K562 (cell line): ENCODE data around the gene HSBP1L1. TPM values are rescaled to one million over a fixed set of nuclear protein-coding genes. Genes with fewer than 3 reads are reported as not detected.

Experiments
- ATAC-seq: fragments of 200-7000 bp; cut with Tn5 transposase; 3 replicates; pipeline ENCODE4 v1.9.1; 2020; ENCODE audit warnings: moderate library complexity
- BruUV-seq: library from RNA; stranded (reverse); fragments of 400-500 nt; replicated peaks from 2 replicates; lab custom pipeline; 2021; lab: Mats Ljungman, UMichigan
- CTCF ChIA-PET: fragments of 300-600 bp; formaldehyde crosslinking; extraction: SDS; loops from one replicate; lab custom pipeline; 2021; ENCODE audit warnings: low intra/inter-chr PET ratio; lab: Yijun Ruan, JAX
- POLR2A ChIA-PET: fragments of 300-600, 350-650 bp; sonication (Branson Sonifier 250); formaldehyde crosslinking; extraction: SDS; loops from one replicate; lab custom pipeline; 2021; ENCODE audit warnings: antibody characterized with exemption, inconsistent platforms; lab: Yijun Ruan, JAX
- DNase-seq, 4 experiments: peaks; one replicate each; pipeline versions ENCODE4 v3.0.0 to v3.0.0-alpha.2; 2011 to 2018; ENCODE audit warnings: low spot score in 3 of 4, mixed read lengths in 3 of 4; ENCODE audit errors: extremely low read depth in 1 of 4
- FAIRE-seq: peaks from 2 replicates; lab custom pipeline; 2011; peaks lifted over from hg19 to GRCh38; lab: Jason Lieb, UNC
- H2AFZ ChIP-seq: 2 replicates; pipeline ENCODE4 v1.6.0; 2011; ENCODE audit warnings: low read depth, low read length, control low read depth, inconsistent platforms
- H3K27ac ChIP-seq: fragments of 200-600 bp; 3 replicates; pipeline ENCODE4 v1.8.0; 2011; ENCODE audit warnings: low read depth, mild to moderate bottlenecking, control low read depth, inconsistent platforms, low read length, moderate library complexity, mixed read lengths; ENCODE audit errors: extremely low read depth
- H3K27me3 ChIP-seq, 2 experiments: fragments of 300-600 bp in 1 of 2; 2 replicates in 1 of 2; 3 replicates in 1 of 2; pipeline versions ENCODE4 v1.6.0 to v1.8.0; 2011; ENCODE audit warnings: inconsistent platforms in 2 of 2, low read length in 2 of 2, mild to moderate bottlenecking in 1 of 2, mixed read lengths in 1 of 2, moderate library complexity in 1 of 2; ENCODE audit not compliant: control insufficient read depth in 2 of 2, insufficient read depth in 2 of 2
- H3K36me3 ChIP-seq: fragments of 300-600 bp; 3 replicates; pipeline ENCODE4 v1.8.0; 2011; ENCODE audit warnings: mild to moderate bottlenecking, low read length, inconsistent platforms; ENCODE audit not compliant: control insufficient read depth, insufficient read depth
- H3K4me1 ChIP-seq, 2 experiments: fragments of 200-600 bp in 1 of 2; replicated peaks in 1 of 2; 2 replicates in 1 of 2; 3 replicates in 1 of 2; pipeline versions ENCODE4 v1.5.1 to v1.8.0; 2011; ENCODE audit warnings: inconsistent platforms in 2 of 2, low read length in 2 of 2, mild to moderate bottlenecking in 1 of 2, mixed read lengths in 1 of 2, moderate library complexity in 1 of 2; ENCODE audit not compliant: control insufficient read depth in 2 of 2, insufficient read depth in 2 of 2
- H3K4me2 ChIP-seq: 2 replicates; pipeline ENCODE4 v1.6.1; 2011; ENCODE audit warnings: low read length, control low read depth, inconsistent platforms, mixed read lengths; ENCODE audit not compliant: insufficient read depth
- H3K4me3 ChIP-seq: fragments of 200-600 bp; sonication (generic), shearing (Covaris generic); 2 replicates; pipeline ENCODE4 v1.5.1; 2016; ENCODE audit warnings: control low read depth, inconsistent platforms
- H3K79me2 ChIP-seq: fragments of 200-600 bp; 3 replicates; pipeline ENCODE4 v1.8.0; 2011; ENCODE audit warnings: low read length, inconsistent platforms; ENCODE audit not compliant: control insufficient read depth, insufficient read depth
- H3K9ac ChIP-seq, 2 experiments: 2 replicates each; pipeline versions ENCODE4 v1.6.0 to v1.6.1; 2011; ENCODE audit warnings: low read depth in 2 of 2, low read length in 2 of 2, control low read depth in 1 of 2, inconsistent platforms in 1 of 2, mild to moderate bottlenecking in 1 of 2, mixed read lengths in 1 of 2; ENCODE audit not compliant: insufficient read depth in 1 of 2
- H3K9me1 ChIP-seq: one replicate; pipeline ENCODE4 v1.6.0; 2011; ENCODE audit warnings: inconsistent platforms, mild to moderate bottlenecking, low read length, moderate library complexity; ENCODE audit not compliant: control insufficient read depth, insufficient read depth
- H3K9me3 ChIP-seq: replicated peaks from 2 replicates; pipeline ENCODE4 v1.5.1; 2011; ENCODE audit warnings: low read depth, low read length, inconsistent platforms; ENCODE audit not compliant: control insufficient read depth, insufficient read depth
- H4K20me1 ChIP-seq: replicated peaks from 2 replicates; pipeline ENCODE4 v1.6.1; 2011; ENCODE audit warnings: low read length, inconsistent platforms, mixed read lengths; ENCODE audit not compliant: control insufficient read depth, insufficient read depth
- AFF4 ChIP-seq: sonication (generic); formaldehyde crosslinking; IDR thresholded peaks from 2 replicates; pipeline ENCODE4 v1.8.0; 2023; ENCODE audit warnings: mild to moderate bottlenecking, missing genetic modification reagents
- BRF1 ChIP-seq: IDR thresholded peaks from 3 replicates; pipeline ENCODE4 v1.6.1; 2011; ENCODE audit warnings: borderline replicate concordance, mild to moderate bottlenecking; ENCODE audit not compliant: insufficient read length; ENCODE audit errors: extremely low read depth
- CBFA2T2 ChIP-seq: fragments of 450-650 bp; conservative IDR thresholded peaks from 2 replicates; pipeline ENCODE4 v1.6.1; 2017; ENCODE audit warnings: mild to moderate bottlenecking
- DNMT1 ChIP-seq: fragments of 450-650 bp; IDR thresholded peaks from 2 replicates; pipeline ENCODE4 v1.6.1; 2016; ENCODE audit warnings: antibody characterized with exemption, mild to moderate bottlenecking
- FOXA3 ChIP-seq, 2 experiments: fragments of 450-650 bp in 1 of 2; sonication (generic) in 1 of 2; formaldehyde crosslinking; IDR thresholded peaks in 1 of 2; conservative IDR thresholded peaks in 1 of 2; 2 replicates each; pipeline versions ENCODE4 v1.4.0 to v1.8.0; 2020 to 2022; ENCODE audit warnings: mild to moderate bottlenecking in 2 of 2, missing genetic modification reagents in 1 of 2
- FOXP1 ChIP-seq: sonication (generic); formaldehyde crosslinking; IDR thresholded peaks from 2 replicates; pipeline ENCODE4 v1.8.0; 2022; ENCODE audit warnings: mild to moderate bottlenecking, missing genetic modification reagents
- HDAC1 ChIP-seq, 2 experiments: fragments of 450-650 bp; IDR thresholded peaks; 2 replicates each; pipeline ENCODE4 v1.6.1; 2016 to 2017; ENCODE audit warnings: inconsistent platforms in 1 of 2, mild to moderate bottlenecking in 1 of 2, moderate library complexity in 1 of 2
- L3MBTL2 ChIP-seq: fragments of 450-650 bp; IDR thresholded peaks from 2 replicates; pipeline ENCODE4 v1.6.1; 2016; ENCODE audit warnings: mild to moderate bottlenecking, moderate library complexity
- MAFF ChIP-seq: IDR thresholded peaks from 2 replicates; pipeline ENCODE4 v1.6.1; 2012; ENCODE audit warnings: low read length, improper control_type of control experiment
- RBBP5 ChIP-seq: fragments of 200-600 bp; sonication (generic); IDR thresholded peaks from 2 replicates; pipeline ENCODE4 v1.6.1; 2012; ENCODE audit warnings: borderline replicate concordance, mild to moderate bottlenecking, low read length, control low read depth, inconsistent platforms; ENCODE audit not compliant: insufficient read depth, poor library complexity, severe bottlenecking
- VEZF1 ChIP-seq: fragments of 200-800 bp; sonication (Bioruptor generic); IDR thresholded peaks from 2 replicates; pipeline ENCODE4 v1.6.1; 2017; ENCODE audit warnings: missing genetic modification characterization, missing compliant biosample characterization
- ZC3H11A ChIP-seq: IDR thresholded peaks from 2 replicates; pipeline ENCODE4 v1.6.1; 2012; ENCODE audit warnings: low read depth, low read length, improper control_type of control experiment
- ZNF134 ChIP-seq: fragments of 250-450 bp; sonication (Bioruptor Pico); conservative IDR thresholded peaks from 2 replicates; pipeline ENCODE4 v1.4.0; 2020
- ZNF253 ChIP-seq: fragments of 250-450 bp; sonication (Bioruptor Pico); conservative IDR thresholded peaks from 2 replicates; pipeline ENCODE4 v1.6.1; 2021; ENCODE audit warnings: mild to moderate bottlenecking
- ZNF311 ChIP-seq: fragments of 250-450 bp; sonication (Bioruptor Pico); IDR thresholded peaks from 2 replicates; pipeline ENCODE4 v1.4.0; 2020; ENCODE audit warnings: mild to moderate bottlenecking, moderate library complexity
- ZNF785 ChIP-seq: fragments of 250-450 bp; sonication (Bioruptor Pico); IDR thresholded peaks from 2 replicates; pipeline ENCODE4 v1.4.0; 2020; ENCODE audit warnings: mild to moderate bottlenecking
- WGBS: fragments of 100-300 bp; shearing (Covaris generic); methylation state at CpG from one replicate; pipeline ENCODE4 v1.1.6; 2016; ENCODE audit warnings: low coverage, mixed read lengths; ENCODE audit not compliant: insufficient coverage; ENCODE audit errors: missing lambda C conversion rate; 5-methylcytosine and 5-hydroxymethylcytosine counted together
- in situ Hi-C: fragments of 300-500 bp; cut with MboI; formaldehyde crosslinking; loops from 4 replicates; pipeline ENCODE4 v1.15.0; 2018; ENCODE audit warnings: inconsistent platforms, mixed read lengths
- intact Hi-C: fragments of 100-400 bp; cut with micrococcal nuclease; formaldehyde crosslinking; loops from 2 replicates; pipeline ENCODE4 v1.14.2; 2022
- polyA plus RNA-seq, 8 experiments: library from polyadenylated mRNA; depleted of rRNA in 4 of 8; stranded (reverse) in 5 of 8; unstranded in 3 of 8; fragments of >200 nt; fragmentation: Nextera tagmentation in 2 of 8; fragmentation: Illumina TruSeq in 1 of 8; extraction: Ambion mirVana in 2 of 8; extraction: Trizol in 1 of 8; gene quantifications; 2 replicates each; pipeline versions ENCODE4 v1.2.1 to v1.2.3, GENCODE V29; 2011 to 2014; ENCODE audit warnings: inconsistent platforms in 1 of 8, missing spikeins in 1 of 8
- total RNA-seq, 7 experiments: library from RNA; depleted of rRNA in 6 of 7; stranded (reverse); fragments of >200 nt in 6 of 7; fragmentation: Illumina TruSeq in 2 of 7; extraction: Trizol in 2 of 7; gene quantifications; 2 replicates each; pipeline versions ENCODE4 v1.2.1 to v1.2.3, GENCODE V29; 2011 to 2021; ENCODE audit warnings: low replicate concordance in 1 of 7

The HSBP1L1 gene
- total and polyA plus RNA-seq, 9 of the 15 experiments (the other 6 are each of a cell fraction or from before 2014, with no cell fraction given) = 0.24 to 0.36 TPM; not detected in 7

- FAIRE-seq (no peak), DNase-seq (peak in 2 of 4 experiments; percentile 68 to 71), ATAC-seq (peak; percentile 89)
- no peaks in the 10 kb centered on the region for H3K27me3 ChIP-seq
- H4K20me1 ChIP-seq = peaks cover 9% of the 10 kb centered on the region; the same call in 1 of the 2 replicates
- peaks cover 13% of the 10 kb centered on the region in 2 experiments; a peak in 4 of 5 replicates for H3K4me1 ChIP-seq
- H3K9me1 ChIP-seq = no peaks in the 10 kb centered on the region
- H3K4me2 ChIP-seq = peak overlapping the region; percentile 90; the same call in 1 of the 2 replicates
- peak overlapping the region; percentile 81 for H3K4me3 ChIP-seq
- H3K9ac ChIP-seq = peak overlapping the region; percentile 91 to 96
- intact Hi-C loops (loop anchor here (2.0 kb wide), 1 partner anchor 167 kb away; no protein-coding TSS in a partner anchor), in situ Hi-C loops (no loop called here)
- peaks cover 39% of the 10 kb centered on the region for H3K36me3 ChIP-seq
- peak overlapping the region; percentile 95 for H3K27ac ChIP-seq
- H3K9me3 ChIP-seq = no peaks in the 10 kb centered on the region
- ChIA-PET POLR2A (interaction anchor here (0.6 to 1.7 kb wide), 5 partner anchors 11 to 379 kb away, joined by 3 to 4 read pairs (median 3); no protein-coding TSS in a partner anchor), CTCF (no interaction called here)
- BruUV-seq = no TSS peak
- H2AFZ ChIP-seq = peak overlapping the region; percentile 81
- 0% methylated on average over 18 of the region's 48 CpGs for WGBS
- H3K79me2 ChIP-seq = peaks cover 64% of the 10 kb centered on the region
- TF ChIP-seq RBBP5 (peak; percentile 92), CBFA2T2 (no peak), L3MBTL2 (peak; percentile 86), ZNF785 (CRISPR knock-in tag) (no peak), ZNF134 (CRISPR knock-in tag) (no peak), ZC3H11A (no peak), BRF1 (no peak), HDAC1 (IDR thresholded peaks at IDR 0.05) (peak in 1 of 2 experiments; percentile 39; a peak in 1 of 4 replicates), MAFF (no peak), ZNF253 (CRISPR knock-in tag) (no peak), FOXA3 (CRISPR knock-in tag; conservative IDR thresholded peaks at IDR 0.05 in 1 of 2, IDR thresholded peaks at IDR 0.05 in 1 of 2) (no peak), FOXP1 (no peak), VEZF1 (peak; percentile 36), DNMT1 (no peak), ZNF311 (CRISPR knock-in tag) (no peak), AFF4 (CRISPR knock-in tag) (peak; percentile 76; the same call in 1 of the 2 replicates)
Observed at GRCh38 chr18:79988071-79988450, 23.6 kb downstream of the HSBP1L1 start.
